GM21723 (cell line): Measurements from ENCODE around the gene CLHC1.
A peak's percentile ranks its signal among the peaks of the same experiment; 100 is the strongest.
"Not testable (repeated sequence)": the region's sequence is repeated elsewhere in the genome, so short reads cannot be mapped to it uniquely, and the experiment has no call there.

Experiments
- ATAC-seq: cut with Tn5 transposase; IDR thresholded peaks from one replicate; pipeline ENCODE4 v1.9.1; 2021; ENCODE audit warnings: mild to moderate bottlenecking, moderate library complexity; ENCODE audit not compliant: unreplicated experiment

CLHC1 gene

GRCh38 chr2:55155206-55155605 is 76.9 kb downstream of the CLHC1 start:
- no peak for ATAC-seq

GRCh38 chr2:55154525-55155030 is 77.5 kb downstream of the CLHC1 start:
- no peak for ATAC-seq

- ATAC-seq: no peak
Measured at GRCh38 chr2:55153584-55154299, 78.4 kb downstream of the CLHC1 start.

DNA sequence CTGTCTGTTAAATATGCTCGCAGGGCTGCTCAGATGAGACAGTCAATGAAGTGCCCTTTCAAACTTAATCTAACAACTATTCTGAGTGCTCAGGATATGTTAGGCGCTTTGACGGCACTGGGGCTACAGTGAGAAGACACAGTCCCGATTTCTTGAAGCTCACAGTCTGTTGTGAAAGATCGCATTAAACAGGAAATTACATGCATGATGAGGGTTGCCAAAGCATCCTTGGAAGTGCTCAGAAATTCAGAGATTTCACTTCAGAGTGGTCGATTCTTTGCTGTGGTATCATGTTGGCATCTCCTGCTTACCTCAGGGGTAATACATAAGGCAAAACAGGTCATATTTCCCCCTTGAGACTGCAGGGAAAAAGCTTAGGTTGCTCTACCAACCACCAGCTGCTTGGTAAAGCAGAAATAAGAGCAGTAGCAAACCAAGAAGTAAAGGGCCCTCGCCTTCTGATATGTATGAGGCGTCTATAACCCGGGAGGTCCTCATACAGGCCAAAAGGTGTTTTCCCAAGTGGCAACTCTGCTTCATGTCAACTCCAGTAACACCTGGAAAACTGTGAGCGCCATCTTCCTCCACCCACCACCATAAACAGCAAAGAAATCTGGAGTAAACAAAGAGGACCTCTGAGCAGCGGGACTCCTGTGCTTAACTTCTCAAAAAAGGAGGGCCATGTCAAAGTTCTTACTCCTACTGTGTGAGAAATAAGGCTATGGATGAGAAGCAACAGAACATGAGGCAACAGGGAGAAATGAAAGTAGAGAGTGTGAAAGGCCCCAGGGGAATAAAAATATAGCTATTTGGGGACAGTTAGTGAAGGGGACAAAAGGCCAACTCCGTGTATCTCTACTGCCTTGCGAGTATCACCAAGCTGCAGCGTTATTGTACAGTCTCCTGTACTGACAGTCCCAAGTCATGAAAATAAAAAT is 79.3 kb downstream of the CLHC1 start:
- no peak for ATAC-seq

GRCh38 chr2:55151733-55152433 is 80.2 kb downstream of the CLHC1 start:
- ATAC-seq: no peak

- ATAC-seq: peak; percentile 88
Measured at GRCh38 chr2:55150834-55151233, 81.3 kb downstream of the CLHC1 start.

DNA sequence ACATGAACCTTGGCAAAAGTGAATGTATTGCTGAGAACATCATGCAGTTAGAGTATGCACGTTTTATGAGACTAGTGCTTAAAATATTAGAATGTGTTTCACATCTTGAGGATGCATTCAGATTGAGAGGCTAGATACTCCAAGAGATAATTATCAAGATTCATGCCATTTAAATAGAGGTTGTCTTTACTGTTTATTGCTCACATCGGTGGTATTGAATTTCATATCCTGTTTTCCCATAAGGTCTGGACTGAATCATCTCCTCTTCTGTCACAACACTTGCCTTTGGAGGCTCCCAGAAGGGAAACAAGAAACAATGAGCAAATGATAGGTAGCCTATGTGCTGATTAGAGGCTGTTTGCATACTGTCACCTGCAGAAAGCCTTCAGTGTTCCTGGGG is 83.8 kb downstream of the CLHC1 start:
- ATAC-seq: no peak

GRCh38 chr2:55147531-55147930 is 84.6 kb downstream of the CLHC1 start:
- no peak for ATAC-seq

DNA sequence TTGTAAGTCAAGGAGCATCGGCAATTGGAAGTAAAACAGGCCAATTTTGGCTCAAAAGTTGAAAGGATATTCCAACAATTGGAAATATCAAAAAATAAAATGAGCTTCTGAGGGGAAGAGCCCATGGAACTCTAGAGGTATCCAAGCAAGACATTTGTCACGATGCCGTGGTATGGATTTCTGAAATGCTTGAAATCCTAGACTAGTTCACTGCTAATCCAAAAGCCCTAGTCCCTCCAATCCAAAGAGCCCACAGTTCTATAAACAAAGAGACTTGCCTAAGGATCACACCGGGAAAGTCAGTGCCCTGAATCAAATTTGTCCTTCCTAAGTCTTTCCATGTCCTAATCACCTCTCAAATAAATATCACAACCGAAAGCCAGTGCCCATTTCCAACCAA is 85.1 kb downstream of the CLHC1 start:
- ATAC-seq: no peak

DNA sequence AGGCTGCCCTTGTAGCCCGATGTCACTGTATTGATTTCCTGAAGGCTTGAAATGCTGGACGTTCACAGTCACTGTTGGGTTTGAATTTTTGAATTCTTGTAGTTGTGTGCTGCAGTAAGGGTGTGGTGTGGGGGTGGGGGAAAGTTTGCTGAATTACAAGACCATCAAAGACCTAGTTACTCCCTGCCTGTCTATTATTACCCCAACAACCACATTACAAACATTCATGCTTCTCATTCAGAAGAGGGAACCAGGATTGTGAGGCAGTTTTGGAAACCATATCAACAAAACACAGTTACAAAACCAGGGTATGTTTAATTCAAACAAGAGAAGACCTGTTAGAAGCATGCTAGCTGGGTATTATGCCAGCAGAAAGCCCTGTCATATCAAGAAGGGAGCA is 85.8 kb downstream of the CLHC1 start:
- ATAC-seq: no peak

DNA sequence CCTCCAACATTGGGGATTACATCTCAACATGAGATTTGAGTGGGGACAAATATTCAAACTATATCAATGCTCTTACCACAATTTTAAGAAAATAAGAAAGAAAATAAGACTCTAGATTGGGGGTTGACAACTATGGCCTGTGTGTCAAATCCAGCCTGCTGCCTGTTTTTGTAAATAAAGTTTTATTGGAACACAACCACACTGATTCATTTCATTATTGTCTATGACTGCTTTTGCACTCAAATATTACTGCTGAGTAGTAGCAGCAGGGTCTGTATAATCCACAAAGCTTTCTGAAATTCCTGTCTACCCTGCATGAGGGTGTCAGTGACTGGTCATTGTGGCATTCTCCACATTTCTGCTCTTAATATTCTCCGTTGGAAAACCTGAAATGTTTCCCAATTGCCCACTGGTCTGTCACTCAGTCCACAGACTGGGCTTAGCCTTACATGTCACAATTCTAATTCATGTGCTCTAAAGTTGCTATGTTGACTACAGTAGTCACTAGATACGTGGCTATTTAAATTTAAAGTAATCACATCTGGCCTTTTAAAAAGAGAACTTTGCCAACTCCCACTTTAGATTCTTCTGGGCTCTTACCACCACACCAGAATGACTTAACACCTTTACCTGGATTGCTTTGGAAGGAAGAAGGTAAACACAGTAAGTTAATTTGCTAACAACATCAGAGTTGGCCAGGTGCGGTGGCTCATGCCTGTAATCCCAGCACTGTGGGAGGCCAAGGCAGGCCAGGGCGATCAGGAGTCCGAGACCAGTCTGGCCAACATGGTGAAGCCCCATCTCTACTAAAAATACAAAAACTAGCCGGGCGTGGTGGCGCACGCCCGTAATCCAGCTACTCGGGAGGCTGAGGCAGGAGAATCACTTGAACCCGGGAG is 86.9 kb downstream of the CLHC1 start:
- no peak for ATAC-seq

- ATAC-seq: not testable (repeated sequence)
Measured at GRCh38 chr2:55143706-55144105, 88.4 kb downstream of the CLHC1 start.

- no peak for ATAC-seq
Measured at GRCh38 chr2:55142518-55142917, 89.6 kb downstream of the CLHC1 start.

DNA sequence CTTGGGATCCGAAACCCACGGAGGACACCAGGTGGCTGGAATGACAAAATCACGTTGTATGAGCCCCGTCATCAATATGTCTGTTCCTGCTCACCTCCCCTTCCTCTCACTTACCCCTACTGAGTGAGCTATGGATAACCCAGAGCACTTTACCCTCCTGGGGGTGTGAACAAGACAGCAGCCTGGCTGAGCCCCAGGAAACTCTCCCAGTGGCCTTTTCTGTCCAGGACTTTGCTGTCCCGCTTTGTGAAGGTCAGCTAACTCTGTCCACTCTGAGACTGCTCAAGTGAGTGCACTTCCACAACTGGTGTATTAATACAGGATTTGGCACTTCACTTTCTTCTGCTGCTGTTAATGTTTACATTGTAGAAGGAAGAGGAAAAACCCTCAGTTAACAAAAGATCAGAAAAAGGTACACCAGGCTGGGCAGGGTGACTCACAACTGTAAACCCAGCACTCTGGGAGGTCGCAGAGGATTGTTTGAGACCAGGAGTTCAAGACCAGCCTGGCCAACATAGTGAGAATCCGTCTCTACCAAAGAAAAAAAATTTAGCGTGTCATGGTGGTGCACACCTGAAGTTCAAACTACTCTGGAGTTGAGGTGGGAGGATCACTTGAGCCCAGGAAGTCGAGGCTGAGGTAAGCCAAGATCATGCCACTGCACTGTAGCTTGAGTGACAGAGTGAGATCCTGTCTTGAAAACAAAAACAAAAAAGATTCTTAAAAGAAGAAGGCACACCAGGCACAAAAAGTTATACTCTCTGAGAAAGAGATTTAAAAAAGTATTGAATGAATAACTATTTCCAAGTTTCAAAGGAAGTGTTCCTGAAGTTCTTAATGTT is 90.3 kb downstream of the CLHC1 start:
- no peak for ATAC-seq

- ATAC-seq: no peak
Measured at GRCh38 chr2:55140316-55141219, 91.5 kb downstream of the CLHC1 start.

GRCh38 chr2:55139305-55139704 is 92.8 kb downstream of the CLHC1 start:
- no peak for ATAC-seq

GRCh38 chr2:55138882-55139229 is 93.2 kb downstream of the CLHC1 start:
- ATAC-seq: no peak
